Activated CD4-positive, CD25-positive, alpha-beta regulatory T cell (primary cell): Measurements from ENCODE around the gene CELA3A.
A peak's percentile ranks its signal among the peaks of the same experiment; 100 is the strongest.
"Not testable (repeated sequence)": the region's sequence is repeated elsewhere in the genome, so short reads cannot be mapped to it uniquely, and the experiment has no call there.

Source experiments
- DNase-seq, 4 experiments: peaks; one replicate each; lab custom pipeline; 2025; lab: John Stamatoyannopoulos, UW

CELA3A gene

GRCh38 chr1:22018583-22019559 lies 17.4 kb downstream of the CELA3A start:
- DNase-seq = peak; percentile 13 to 44 (median 32)

DNA sequence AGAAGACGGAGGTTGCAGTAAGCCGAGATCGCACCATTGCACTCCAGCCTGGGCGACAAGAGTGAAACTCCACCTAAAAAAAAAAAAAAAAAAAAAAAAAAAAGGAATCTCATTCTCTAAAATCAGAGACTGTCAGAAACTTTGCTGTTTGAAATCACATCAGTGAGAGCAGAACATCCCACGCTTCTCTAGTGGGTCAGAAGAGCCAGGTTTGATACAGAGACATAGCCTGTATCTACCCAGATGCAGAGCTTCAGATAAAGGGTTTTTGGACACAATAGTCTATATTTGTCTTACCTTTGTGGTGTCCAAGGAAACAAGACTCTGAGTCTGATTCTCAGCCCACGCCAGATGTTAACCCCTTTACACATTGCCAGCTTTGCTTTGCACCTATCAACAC lies 19.6 kb downstream of the CELA3A start:
- no peak for DNase-seq

DNA sequence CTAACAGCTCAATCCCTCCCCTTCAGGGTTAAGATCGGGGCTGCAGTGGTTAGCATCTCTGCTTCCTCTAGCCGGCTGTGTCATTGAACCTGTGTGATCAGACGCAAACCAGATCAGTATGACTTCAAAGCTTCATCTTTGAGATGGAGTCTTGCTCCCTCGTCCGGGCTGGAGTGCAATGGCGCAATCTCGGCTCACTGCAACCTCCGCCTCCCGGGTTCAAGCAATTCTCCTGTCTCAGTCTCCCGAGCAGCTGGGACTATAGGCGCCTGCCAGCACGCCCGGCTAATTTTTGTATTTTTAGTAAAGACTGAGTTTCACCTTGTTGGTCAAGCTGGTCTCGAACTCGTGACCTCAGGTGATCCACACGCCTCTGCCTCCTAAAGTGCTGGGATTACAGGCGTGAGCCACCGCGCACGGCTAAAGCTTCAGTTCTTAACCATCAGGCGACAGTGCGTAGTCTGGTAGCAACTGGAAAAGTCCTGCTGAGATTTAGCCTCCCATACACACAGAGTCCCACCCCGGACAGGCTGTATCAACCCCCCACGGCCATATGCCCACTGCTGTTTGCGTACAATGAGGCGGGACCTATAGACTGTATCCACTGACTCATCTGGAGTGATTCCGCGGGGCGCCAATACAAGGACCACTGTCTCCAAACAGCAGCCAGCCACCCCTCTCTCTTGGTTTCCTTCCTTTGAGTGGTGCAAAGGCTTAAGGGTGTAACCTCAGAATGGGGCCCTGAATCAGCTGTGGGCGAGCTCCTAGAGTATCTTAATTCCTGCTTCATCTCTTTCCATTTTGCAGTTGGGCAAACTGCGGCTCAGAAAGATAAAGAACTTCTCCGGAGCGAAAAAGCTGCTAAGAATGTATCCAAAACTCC lies 23.3 kb downstream of the CELA3A start:
- peak; percentile 42 to 60 (median 54) for DNase-seq

DNA sequence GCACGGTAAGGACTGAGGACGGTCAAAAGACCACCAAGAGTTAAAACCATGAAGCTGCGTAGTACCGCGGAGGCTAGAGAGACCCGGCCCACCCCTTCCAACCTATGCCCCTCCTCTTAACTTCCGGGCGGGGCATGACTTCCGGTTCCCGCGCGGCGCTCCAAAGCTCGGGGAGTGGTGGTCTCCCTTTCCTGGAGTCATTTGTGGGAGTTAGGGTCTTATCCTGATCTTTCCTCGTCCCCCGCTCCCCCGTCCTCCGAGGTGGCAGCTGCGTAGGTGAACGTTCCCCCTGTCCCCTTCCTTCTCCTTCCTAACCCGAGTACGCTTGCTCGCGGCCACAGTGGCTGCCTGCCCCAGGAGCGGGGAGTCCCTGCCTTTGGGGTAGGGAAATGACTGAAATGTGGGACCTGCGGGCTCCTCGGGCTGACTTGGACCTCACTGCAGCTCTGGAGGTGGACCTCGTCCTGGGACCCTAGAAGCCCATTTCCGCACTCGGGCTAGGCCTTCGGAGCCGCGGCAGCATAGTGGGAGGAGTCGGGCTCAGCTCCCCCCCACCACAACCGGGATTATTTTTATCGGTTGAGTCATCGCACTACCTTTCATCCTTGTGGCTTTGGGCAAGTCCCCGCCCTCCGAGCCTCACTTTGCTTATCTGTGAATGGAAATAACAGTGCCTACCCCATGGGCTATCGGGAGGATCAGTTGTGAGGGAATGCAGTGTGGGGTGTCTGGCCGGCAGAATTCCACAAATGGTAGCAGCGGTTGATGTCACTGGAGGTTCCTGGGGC lies 24.1 kb downstream of the CELA3A start:
- peak; percentile 66 to 77 (median 74) for DNase-seq

- DNase-seq = no peak
These were observed 25.4 kb downstream of the CELA3A start for GRCh38 chr1:22026924-22027289.

GRCh38 chr1:22030057-22030456 lies 28.6 kb downstream of the CELA3A start:
- no peak for DNase-seq

DNA sequence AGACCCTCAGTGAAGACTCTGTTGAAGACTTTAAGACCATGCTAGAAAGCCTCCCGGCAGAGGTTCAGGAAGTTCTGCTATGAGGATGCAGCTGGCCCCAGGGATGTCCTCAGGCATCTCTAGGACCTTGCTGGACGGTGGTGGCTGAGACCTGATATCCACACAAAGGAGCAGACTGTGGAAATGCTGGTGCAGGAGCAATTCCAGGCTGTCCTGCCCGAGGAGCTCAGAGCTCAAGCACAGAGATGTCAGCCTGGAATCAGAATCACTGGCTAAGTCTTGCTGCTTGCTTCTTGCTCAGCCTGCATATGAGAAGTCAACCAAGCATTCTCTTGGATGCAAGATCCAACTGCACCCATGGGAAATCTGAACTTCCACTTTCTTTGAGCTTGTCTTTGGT lies 29.0 kb downstream of the CELA3A start:
- DNase-seq = no peak

- peak in 1 of 4 experiments; percentile 14 for DNase-seq
These were observed 29.9 kb downstream of the CELA3A start for GRCh38 chr1:22031214-22031962.

DNA sequence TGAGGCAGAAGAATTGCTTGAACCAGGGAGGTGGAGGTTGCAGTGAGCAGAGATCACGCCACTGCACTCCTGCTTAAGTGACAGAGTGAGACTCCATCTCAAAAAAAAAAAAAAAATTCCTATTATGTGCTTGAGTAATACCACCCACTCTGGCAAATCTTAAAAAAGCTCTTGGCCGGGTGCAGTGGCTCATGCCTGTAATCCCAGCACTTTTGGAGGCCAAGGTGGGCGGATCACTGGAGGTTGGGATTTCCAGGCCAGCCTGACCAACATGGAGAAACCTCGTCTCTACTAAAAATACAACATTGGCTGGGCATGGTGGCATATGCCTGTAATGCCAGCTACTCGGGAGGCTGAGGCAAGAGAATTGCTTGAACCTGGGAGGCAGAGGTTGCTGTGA lies 33.4 kb downstream of the CELA3A start:
- not testable (repeated sequence) for DNase-seq

GRCh38 chr1:22037520-22037919 lies 36.1 kb downstream of the CELA3A start:
- DNase-seq = no peak

DNA sequence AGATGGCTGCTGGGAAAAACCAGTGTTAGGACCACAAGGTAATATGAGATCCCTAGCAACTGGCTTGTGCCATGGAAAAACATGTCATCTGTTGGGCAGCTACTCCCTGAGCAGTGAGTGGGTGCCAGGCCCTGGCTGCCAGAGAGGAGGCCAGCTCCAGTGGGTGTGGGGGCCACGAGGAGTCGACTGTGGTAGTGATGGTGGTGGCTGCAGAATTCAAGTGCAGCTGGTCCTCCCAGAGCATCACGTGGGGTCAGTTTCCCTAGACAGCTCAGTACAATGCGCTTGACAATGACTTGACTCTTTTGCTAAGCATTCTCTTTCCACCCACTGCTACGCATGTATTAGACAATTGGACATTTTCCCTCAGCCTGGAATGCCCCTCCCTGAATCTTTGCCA lies 36.6 kb downstream of the CELA3A start:
- DNase-seq = no peak

- peak; percentile 52 to 83 (median 67) for DNase-seq
These were observed 38.3 kb downstream of the CELA3A start for GRCh38 chr1:22039594-22040285.

GRCh38 chr1:22040286-22040623 lies 38.8 kb downstream of the CELA3A start:
- no peak for DNase-seq

DNA sequence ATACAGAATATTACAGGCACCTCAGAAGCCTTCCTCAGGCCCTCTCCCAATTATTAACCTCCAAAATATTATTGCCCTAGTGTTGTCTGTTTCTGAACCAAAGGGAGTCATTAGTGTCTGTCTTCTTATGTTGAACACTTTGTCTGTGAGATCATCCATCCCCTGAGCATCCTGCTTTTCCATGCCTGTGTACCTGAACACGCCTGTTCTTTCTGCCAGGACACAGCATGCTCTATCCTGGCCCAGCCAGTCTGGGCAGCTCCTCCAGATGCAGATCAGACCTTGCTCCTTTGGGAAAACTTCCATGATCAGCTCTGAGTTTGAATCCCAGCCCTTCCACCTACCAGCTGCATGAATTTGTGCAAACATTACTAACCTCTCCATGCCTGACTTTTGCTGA lies 40.0 kb downstream of the CELA3A start:
- no peak for DNase-seq

- no peak for DNase-seq
These were observed 41.8 kb downstream of the CELA3A start for GRCh38 chr1:22043198-22043769.

- DNase-seq = no peak
These were observed 43.4 kb downstream of the CELA3A start for GRCh38 chr1:22044690-22045420.

- DNase-seq = no peak
These were observed 44.3 kb downstream of the CELA3A start for GRCh38 chr1:22045604-22046228.

DNA sequence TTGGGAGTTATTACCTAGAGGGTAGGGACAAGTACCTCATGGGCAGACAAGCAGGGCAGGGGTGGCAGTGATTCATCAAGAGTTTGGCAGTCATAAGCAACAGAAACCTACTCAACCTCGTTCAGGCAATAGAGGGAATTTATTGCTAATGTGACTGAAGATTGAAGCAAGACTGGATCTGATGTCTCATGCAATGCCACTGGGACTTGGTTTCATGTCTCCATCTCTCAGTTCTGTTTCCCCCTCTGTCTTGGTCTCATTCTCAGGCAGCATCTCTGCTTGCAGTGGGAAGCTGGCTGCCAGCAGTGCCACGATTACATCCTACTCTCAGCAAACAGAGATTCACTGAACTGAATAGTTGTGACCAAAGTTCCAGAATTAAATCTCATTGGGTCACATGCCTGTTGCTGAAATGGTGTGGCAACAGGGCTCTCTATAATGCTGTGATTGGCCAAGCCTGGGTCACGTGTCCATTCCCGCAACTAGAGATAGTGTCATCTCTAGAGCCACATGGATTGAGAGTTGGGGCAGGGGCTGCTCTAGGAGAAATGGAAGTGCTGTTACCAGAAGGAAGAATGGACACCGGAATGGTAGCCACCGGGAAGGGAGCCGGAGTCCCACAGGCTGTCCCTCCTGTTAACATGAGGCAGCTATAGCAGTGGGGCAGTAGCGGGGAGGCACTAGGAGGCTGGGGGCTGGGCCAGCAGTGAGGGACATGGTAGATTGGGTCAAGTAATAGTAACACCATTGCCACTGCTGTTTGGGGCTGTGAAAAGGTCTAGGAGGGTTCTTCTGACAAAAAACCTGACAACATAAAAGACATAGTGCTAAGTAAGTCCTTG lies 47.1 kb downstream of the CELA3A start:
- no peak for DNase-seq
